ENCODE results near the gene NOC4L.

The NOC4L gene

GRCh38 chr12:132201391-132202120 lies 57.3 kb downstream of the NOC4L start:
- DNase-seq, result no peak
